Measurements from ENCODE around the gene G0S2.

- TF ChIP-seq CTCF (conservative IDR thresholded peaks at IDR 0.05): no peak
- TF ChIP-seq ZFX (IDR thresholded peaks at IDR 0.05): no peak
Observed at GRCh38 chr1:209696673-209697072, 21.5 kb downstream of the G0S2 start.

Data from C4-2B (cell line).